Urinary bladder (tissue), 4 donors: ENCODE measurements around the gene SDK2. TPM values are rescaled to one million over a fixed set of nuclear protein-coding genes. Genes with fewer than 3 reads are reported as not detected.
"Not testable (repeated sequence)": the region's sequence is repeated elsewhere in the genome, so short reads cannot be mapped to it uniquely, and the experiment has no call there.

Experiments used
- DNase-seq: peaks from one replicate; pipeline ENCODE4 v3.0.0-alpha.2; 2015; ENCODE audit errors: extremely low spot score
- H3K27ac ChIP-seq: one replicate; pipeline ENCODE4 v1.5.1; 2013; ENCODE audit warnings: low read depth, mild to moderate bottlenecking, moderate library complexity
- H3K36me3 ChIP-seq: one replicate; pipeline ENCODE4 v1.6.1; 2013; ENCODE audit warnings: mild to moderate bottlenecking, moderate library complexity; ENCODE audit not compliant: insufficient read depth
- H3K4me1 ChIP-seq: one replicate; pipeline ENCODE4 v1.6.1; 2013; ENCODE audit warnings: mild to moderate bottlenecking, moderate library complexity; ENCODE audit not compliant: insufficient read depth
- H3K4me3 ChIP-seq: one replicate; pipeline ENCODE4 v1.5.1; 2013; ENCODE audit warnings: low read depth, low read length
- WGBS: extraction: QIAGEN DNeasy Blood & Tissue Kit; methylation state at CpG from one replicate; pipeline ENCODE4 v1.1.7; 2013; 5-methylcytosine and 5-hydroxymethylcytosine counted together
- polyA plus RNA-seq: library from polyadenylated mRNA; stranded (reverse); fragments of 200-250 nt; gene quantifications from one replicate; pipeline ENCODE4 v1.2.3, GENCODE V29; 2013
- total RNA-seq: library from RNA; depleted of rRNA; stranded (reverse); fragments of >200 nt; gene quantifications from one replicate; pipeline ENCODE4 v1.2.3, GENCODE V29; 2014
- donor health status: healthy with polysubstance abuse.
- donor health status: healthy.

SDK2 gene
- total and polyA plus RNA-seq, 2 donors: 0.61 to 5.0 TPM

GRCh38 chr17:73323409-73324159 lies 320.7 kb downstream of the SDK2 start:
- Histone ChIP-seq H3K4me3 (no peak overlapping the region), H3K27ac (no peak overlapping the region), H3K4me1 (no peaks in the 10 kb centered on the region), H3K36me3 (no peaks in the 10 kb centered on the region)
- DNase-seq: no peak
- 50% methylated on average over 5 of the region's 5 CpGs for WGBS

- H3K36me3 ChIP-seq: no peaks in the 10 kb centered on the region
- WGBS: 71% methylated on average over 6 of the region's 6 CpGs
- no peaks in the 10 kb centered on the region for H3K4me1 ChIP-seq
- H3K27ac ChIP-seq: no peak overlapping the region
- no peak for DNase-seq
- no peak overlapping the region for H3K4me3 ChIP-seq
These were observed 323.5 kb downstream of the SDK2 start for GRCh38 chr17:73320601-73321264.

GRCh38 chr17:73319766-73320165 lies 324.5 kb downstream of the SDK2 start:
- H3K4me1 ChIP-seq: no peaks in the 10 kb centered on the region
- 84% methylated on average over 3 of the region's 3 CpGs for WGBS
- DNase-seq: no peak
- H3K27ac ChIP-seq: no peak overlapping the region
- H3K4me3 ChIP-seq: no peak overlapping the region
- H3K36me3 ChIP-seq: no peaks in the 10 kb centered on the region

GRCh38 chr17:73318836-73319235 lies 325.4 kb downstream of the SDK2 start:
- WGBS: 71% methylated on average over 5 of the region's 5 CpGs

GRCh38 chr17:73318427-73318813 lies 325.8 kb downstream of the SDK2 start:
- H3K4me3 ChIP-seq: no peak overlapping the region
- no peak overlapping the region for H3K27ac ChIP-seq
- 93% methylated on average over 8 of the region's 8 CpGs for WGBS
- no peaks in the 10 kb centered on the region for H3K4me1 ChIP-seq
- no peak for DNase-seq
- H3K36me3 ChIP-seq: no peaks in the 10 kb centered on the region

More at GRCh38 chr17:73318836-73319235, 325.4 kb downstream of the SDK2 start:
- Histone ChIP-seq H3K27ac (no peak overlapping the region), H3K36me3 (no peaks in the 10 kb centered on the region), H3K4me3 (no peak overlapping the region), H3K4me1 (no peaks in the 10 kb centered on the region)
- no peak for DNase-seq

GRCh38 chr17:73317513-73318426 lies 326.5 kb downstream of the SDK2 start:
- Histone ChIP-seq H3K36me3 (no peaks in the 10 kb centered on the region), H3K4me1 (no peaks in the 10 kb centered on the region), H3K27ac (no peak overlapping the region), H3K4me3 (no peak overlapping the region)
- 81% methylated on average over 9 of the region's 9 CpGs for WGBS
- no peak for DNase-seq

- WGBS: 65% methylated on average over 8 of the region's 8 CpGs
- Histone ChIP-seq H3K4me1 (no peaks in the 10 kb centered on the region), H3K27ac (no peak overlapping the region), H3K4me3 (no peak overlapping the region), H3K36me3 (no peaks in the 10 kb centered on the region)
- no peak for DNase-seq
These were observed 327.2 kb downstream of the SDK2 start for GRCh38 chr17:73316919-73317505.

GRCh38 chr17:73315471-73315870 lies 328.8 kb downstream of the SDK2 start:
- H3K36me3 ChIP-seq: no peaks in the 10 kb centered on the region
- WGBS: 56% methylated on average over 5 of the region's 5 CpGs
- no peaks in the 10 kb centered on the region for H3K4me1 ChIP-seq
- DNase-seq: no peak
- no peak overlapping the region for H3K4me3 ChIP-seq
- H3K27ac ChIP-seq: no peak overlapping the region

GRCh38 chr17:73313526-73314127 lies 330.6 kb downstream of the SDK2 start:
- DNase-seq: no peak
- H3K4me1 ChIP-seq: no peaks in the 10 kb centered on the region
- no peak overlapping the region for H3K27ac ChIP-seq
- no peaks in the 10 kb centered on the region for H3K36me3 ChIP-seq
- WGBS: 81% methylated on average over 8 of the region's 8 CpGs
- no peak overlapping the region for H3K4me3 ChIP-seq

- not testable (repeated sequence) for DNase-seq, H3K36me3 ChIP-seq, H3K4me1 ChIP-seq, H3K27ac ChIP-seq, H3K4me3 ChIP-seq
- WGBS: 81% methylated on average over 11 of the region's 11 CpGs
These were observed 331.4 kb downstream of the SDK2 start for GRCh38 chr17:73312887-73313286.

GRCh38 chr17:73311781-73312641 lies 332.2 kb downstream of the SDK2 start, which contains the start of gene CDC42EP4:
Gene CDC42EP4, minus strand, starts transcription at chr17:73312001. Its CDS starts 25,501 bp downstream, at chr17:73286500.
- peak within 1 kb of the TSS; percentile 99 for H3K27ac ChIP-seq
- no peaks in the 10 kb centered on the region for H3K4me1 ChIP-seq
- H3K36me3 ChIP-seq: no peaks in the 10 kb centered on the region
- peak within 1 kb of the TSS; percentile 94 for H3K4me3 ChIP-seq
- 1% methylated on average over 71 of the region's 71 CpGs for WGBS
- peak; percentile 86 for DNase-seq

- peak overlapping the region; percentile 94 for H3K4me3 ChIP-seq
- 0% methylated on average over 38 of the region's 38 CpGs for WGBS
- H3K4me1 ChIP-seq: no peaks in the 10 kb centered on the region
- H3K36me3 ChIP-seq: no peaks in the 10 kb centered on the region
- DNase-seq: no peak
- peak overlapping the region; percentile 99 for H3K27ac ChIP-seq
These were observed 332.8 kb downstream of the SDK2 start for GRCh38 chr17:73311428-73311780.
